ENCODE measurements around the gene UROC1. TPM values are rescaled to one million over a fixed set of nuclear protein-coding genes. Genes with fewer than 3 reads are reported as not detected.
A peak's percentile ranks its signal among the peaks of the same experiment; 100 is the strongest.

The UROC1 gene
- total RNA-seq, 4 donors from 2014 or later: not detected

- DNase-seq (ENCODE audit: low spot score in 2 of 2): no peak
- H3K4me3 ChIP-seq: no peak overlapping the region
- no peaks in the 10 kb centered on the region for H3K9me3 ChIP-seq
- H3K36me3 ChIP-seq: no peaks in the 10 kb centered on the region
- no peak overlapping the region for H3K27ac ChIP-seq
- TF ChIP-seq CTCF (IDR thresholded peaks at IDR 0.05) (no peak), POLR2A (IDR thresholded peaks at IDR 0.05) (no peak), EP300 (IDR thresholded peaks at IDR 0.05) (no peak)
- WGBS, 2 donors: 75 to 88% methylated on average over 11 to 12 of the region's 12 CpGs
- peaks cover 0 to 20% of the 10 kb centered on the region in 2 donors for H3K27me3 ChIP-seq
- peaks cover 0 to 23% (median 3%) of the 10 kb centered on the region in 4 donors for H3K4me1 ChIP-seq
Observed at GRCh38 chr3:126525091-126525852, 7.7 kb upstream of the UROC1 start.

GRCh38 chr3:126524429-126524988 lies 6.9 kb upstream of the UROC1 start:
- peak overlapping the region in 1 of 4 donors; percentile 57 for H3K27ac ChIP-seq
- H3K4me1 ChIP-seq: peaks cover 0 to 23% (median 3%) of the 10 kb centered on the region in 4 donors
- TF ChIP-seq POLR2A (IDR thresholded peaks at IDR 0.05) (no peak), CTCF (IDR thresholded peaks at IDR 0.05) (no peak), EP300 (IDR thresholded peaks at IDR 0.05) (no peak)
- H3K9me3 ChIP-seq: no peaks in the 10 kb centered on the region
- WGBS, 2 donors: 1 to 17% methylated on average over 19 to 22 of the region's 31 CpGs
- peaks cover 0 to 20% of the 10 kb centered on the region in 2 donors for H3K27me3 ChIP-seq
- no peaks in the 10 kb centered on the region for H3K36me3 ChIP-seq
- no peak for DNase-seq (ENCODE audit: low spot score in 2 of 2)
- peak overlapping the region; percentile 17 to 54 (median 28) for H3K4me3 ChIP-seq

- H3K4me1 ChIP-seq: peaks cover 0 to 23% (median 3%) of the 10 kb centered on the region in 4 donors
- H3K27ac ChIP-seq: peak within 1 kb of the TSS in 1 of 4 donors; percentile 57
- peaks cover 0 to 20% of the 10 kb centered on the region in 2 donors for H3K27me3 ChIP-seq
- TF ChIP-seq EP300 (IDR thresholded peaks at IDR 0.05) (no peak), CTCF (IDR thresholded peaks at IDR 0.05) (no peak), POLR2A (IDR thresholded peaks at IDR 0.05) (no peak)
- DNase-seq (ENCODE audit: low spot score in 2 of 2): no peak
- WGBS, 2 donors: 4 to 5% methylated on average over 34 to 40 of the region's 56 CpGs
- H3K9me3 ChIP-seq: no peaks in the 10 kb centered on the region
- peak within 1 kb of the TSS; percentile 17 to 54 (median 32) for H3K4me3 ChIP-seq
- H3K36me3 ChIP-seq: no peaks in the 10 kb centered on the region
Observed at GRCh38 chr3:126523745-126524428, 6.3 kb upstream of the UROC1 start, which contains the start of gene CHST13. CHST13 (plus strand) TSS chr3:126524155; CDS start chr3:126524333, 178 bp downstream.

GRCh38 chr3:126522363-126522788 lies 4.8 kb upstream of the UROC1 start:
- peaks cover 0 to 20% of the 10 kb centered on the region in 2 donors for H3K27me3 ChIP-seq
- DNase-seq (ENCODE audit: low spot score in 2 of 2): peak; percentile 36 to 61
- 0 to 3% methylated on average over 6 of the region's 6 CpGs for WGBS, 2 donors

More at GRCh38 chr3:126522363-126522788, 4.8 kb upstream of the UROC1 start:
- Histone ChIP-seq H3K27ac (no peak overlapping the region), H3K36me3 (no peaks in the 10 kb centered on the region), H3K9me3 (no peaks in the 10 kb centered on the region), H3K4me1 (peaks cover 0 to 23% (median 3%) of the 10 kb centered on the region in 4 donors), H3K4me3 (no peak overlapping the region)
- TF ChIP-seq POLR2A (IDR thresholded peaks at IDR 0.05) (no peak), CTCF (IDR thresholded peaks at IDR 0.05) (peak; percentile 81 to 95 (median 88))
